SU-DHL-6 (cell line): ENCODE results near the gene GMEB2.

ENCODE experiments used
- H2AFZ ChIP-seq: fragments of 200-600 bp; sonication (generic); 2 replicates; pipeline ENCODE4 v1.6.1; 2014; ENCODE audit warnings: low read depth, mild to moderate bottlenecking, moderate library complexity, mixed read lengths, antibody characterized with exemption, low read length; ENCODE audit not compliant: severe bottlenecking
- H3F3A ChIP-seq: fragments of 200-600 bp; shearing (Covaris generic); 2 replicates; pipeline ENCODE4 v1.6.0; 2016; ENCODE audit warnings: antibody characterized with exemption, mild to moderate bottlenecking; ENCODE audit not compliant: insufficient read depth
- H3K27ac ChIP-seq: fragments of 200-600 bp; sonication (generic); 2 replicates; pipeline ENCODE4 v1.5.1; 2016; ENCODE audit warnings: low read depth, mild to moderate bottlenecking, low read length, moderate library complexity, mixed read lengths
- H3K27me3 ChIP-seq: fragments of 200-600 bp; sonication (generic), shearing (Covaris generic); 2 replicates; pipeline ENCODE4 v1.6.0; 2014; ENCODE audit warnings: mild to moderate bottlenecking, low read length
- H3K36me3 ChIP-seq: fragments of 200-600 bp; sonication (generic); 2 replicates; pipeline ENCODE4 v1.6.1; 2014; ENCODE audit warnings: mild to moderate bottlenecking, low read length, mixed read lengths
- H3K4me2 ChIP-seq: fragments of 300-600, 200-600 bp; shearing (Covaris generic), sonication (generic); 2 replicates; pipeline ENCODE4 v1.6.0; 2014; ENCODE audit warnings: low read length, low read depth, mild to moderate bottlenecking; ENCODE audit not compliant: poor library complexity, severe bottlenecking
- H3K4me3 ChIP-seq: fragments of 200-600 bp; sonication (generic); 2 replicates; pipeline ENCODE4 v1.5.1; 2014; ENCODE audit warnings: antibody characterized with exemption, low read length, mild to moderate bottlenecking, mixed read lengths; ENCODE audit not compliant: insufficient read depth, poor library complexity, severe bottlenecking
- H3K79me2 ChIP-seq: fragments of 200-600 bp; sonication (generic); 2 replicates; pipeline ENCODE4 v1.6.1; 2014; ENCODE audit warnings: mild to moderate bottlenecking, low read length, moderate library complexity; ENCODE audit not compliant: insufficient read depth
- H3K9ac ChIP-seq: fragments of 200-600 bp; sonication (generic); 2 replicates; pipeline ENCODE4 v1.7.0; 2014; ENCODE audit warnings: mild to moderate bottlenecking, low read length
- H3K9me2 ChIP-seq: fragments of 200-600 bp; sonication (generic); replicated peaks from 2 replicates; pipeline ENCODE4 v1.6.1; 2014; ENCODE audit warnings: low read length; ENCODE audit not compliant: insufficient read depth
- H3K9me3 ChIP-seq: fragments of 200-600 bp; sonication (generic); 2 replicates; pipeline ENCODE4 v1.6.1; 2014; ENCODE audit warnings: low read length, mixed read lengths; ENCODE audit not compliant: insufficient read depth
- H4K20me1 ChIP-seq: fragments of 200-600 bp; sonication (generic); 2 replicates; pipeline ENCODE4 v1.6.1; 2014; ENCODE audit warnings: low read depth, mild to moderate bottlenecking, antibody characterized with exemption, low read length, moderate library complexity, mixed read lengths
- CTCF ChIP-seq: fragments of 200-600 bp; sonication (generic); IDR thresholded peaks from one replicate; pipeline ENCODE4 v1.5.1; 2017; ENCODE audit warnings: antibody characterized with exemption, mild to moderate bottlenecking, low read length, moderate library complexity; ENCODE audit not compliant: insufficient read depth, poor library complexity, severe bottlenecking
- EZH2phosphoT487 ChIP-seq: fragments of 200-600 bp; sonication (generic), shearing (Covaris generic); conservative IDR thresholded peaks from 2 replicates; pipeline ENCODE4 v1.6.1; 2018; ENCODE audit warnings: mild to moderate bottlenecking, antibody characterized with exemption, low read length, moderate library complexity, mixed read lengths

The GMEB2 gene

GRCh38 chr20:63542031-63542559, 84.8 kb downstream of the GMEB2 start:
- TF ChIP-seq EZH2phosphoT487 (no peak), CTCF (no peak)

GRCh38 chr20:63541371-63541770, 85.5 kb downstream of the GMEB2 start:
- no peak overlapping the region for H3K9ac ChIP-seq
- H3K9me3 ChIP-seq, result no peaks in the 10 kb centered on the region

More at GRCh38 chr20:63542031-63542559, 84.8 kb downstream of the GMEB2 start:
- no peak overlapping the region for H2AFZ ChIP-seq
- H3K9me3 ChIP-seq, result no peaks in the 10 kb centered on the region
- H3K4me2 ChIP-seq, result no peak overlapping the region
- no peaks in the 10 kb centered on the region for H3K27me3 ChIP-seq
- H3K36me3 ChIP-seq, result no peaks in the 10 kb centered on the region
- H3F3A ChIP-seq, result no peaks in the 10 kb centered on the region
- H3K79me2 ChIP-seq, result no peaks in the 10 kb centered on the region
- H3K27ac ChIP-seq, result no peak overlapping the region
- H3K9me2 ChIP-seq, result no peaks in the 10 kb centered on the region
- H4K20me1 ChIP-seq, result no peaks in the 10 kb centered on the region
- H3K4me3 ChIP-seq, result no peak overlapping the region
- no peak overlapping the region for H3K9ac ChIP-seq

GRCh38 chr20:63540417-63541186, 86.3 kb downstream of the GMEB2 start:
- H3K36me3 ChIP-seq, result no peaks in the 10 kb centered on the region
- H3K9me3 ChIP-seq, result no peaks in the 10 kb centered on the region
- H3K9me2 ChIP-seq, result no peaks in the 10 kb centered on the region
- no peak overlapping the region for H3K4me2 ChIP-seq
- H3K27me3 ChIP-seq, result no peaks in the 10 kb centered on the region
- H3K79me2 ChIP-seq, result no peaks in the 10 kb centered on the region
- TF ChIP-seq CTCF (no peak), EZH2phosphoT487 (no peak)
- no peaks in the 10 kb centered on the region for H3F3A ChIP-seq
- no peak overlapping the region for H2AFZ ChIP-seq
- no peak overlapping the region for H3K27ac ChIP-seq
- no peak overlapping the region for H3K4me3 ChIP-seq
- H4K20me1 ChIP-seq, result no peaks in the 10 kb centered on the region
- no peak overlapping the region for H3K9ac ChIP-seq

More at GRCh38 chr20:63541371-63541770, 85.5 kb downstream of the GMEB2 start:
- H3K79me2 ChIP-seq, result no peaks in the 10 kb centered on the region
- H2AFZ ChIP-seq, result no peak overlapping the region
- H3K4me3 ChIP-seq, result no peak overlapping the region
- H3K36me3 ChIP-seq, result no peaks in the 10 kb centered on the region
- no peak overlapping the region for H3K4me2 ChIP-seq
- no peak for TF ChIP-seq EZH2phosphoT487
- TF ChIP-seq CTCF, result no peak
- H3K27me3 ChIP-seq, result no peaks in the 10 kb centered on the region
- no peak overlapping the region for H3K27ac ChIP-seq
- H4K20me1 ChIP-seq, result no peaks in the 10 kb centered on the region
- no peaks in the 10 kb centered on the region for H3K9me2 ChIP-seq
- H3F3A ChIP-seq, result no peaks in the 10 kb centered on the region
